Measurements from ENCODE around the gene MRAP. TPM values are rescaled to one million over a fixed set of nuclear protein-coding genes. Genes with fewer than 3 reads are reported as not detected.

Gene MRAP
- total RNA-seq, 1 experiment from 2014 or later: not detected

- Histone ChIP-seq H3K4me3 (ENCODE audit: low read depth, low read length, poor library complexity, severe bottlenecking) (no peak overlapping the region), H3K27me3 (replicated peaks; ENCODE audit: insufficient read depth, low read depth, low read length, poor library complexity) (no peaks in the 10 kb centered on the region), H3K27ac (ENCODE audit: low read depth, low read length, poor library complexity, severe bottlenecking) (no peak overlapping the region), H3K9me3 (ENCODE audit: low read depth, low read length, poor library complexity, severe bottlenecking) (no peaks in the 10 kb centered on the region), H3K4me1 (ENCODE audit: insufficient read depth, low read length, poor library complexity, severe bottlenecking) (no peaks in the 10 kb centered on the region), H3K36me3 (ENCODE audit: insufficient read depth, low read length, poor library complexity, severe bottlenecking) (peaks cover 84% of the 10 kb centered on the region)
- BruUV-seq (replicated peaks): no TSS peak
- ChIA-PET CTCF (no interaction called here), POLR2A (ENCODE audit: low non-redundant PET) (no interaction called here)
- intact Hi-C loops (cut with micrococcal nuclease; ENCODE audit: unreplicated experiment): no loop called here
- TF ChIP-seq CTCF (conservative IDR thresholded peaks at IDR 0.05; ENCODE audit: low read depth, low read length) (no peak), EZH2 (IDR thresholded peaks at IDR 0.05; ENCODE audit: borderline replicate concordance, low read depth, low read length, poor library complexity, severe bottlenecking) (no peak)
- DNase-seq (ENCODE audit: low spot score): no peak
Observed at GRCh38 chr21:32333953-32334673, 35.5 kb downstream of the MRAP start.

- intact Hi-C loops (cut with micrococcal nuclease; ENCODE audit: unreplicated experiment): no loop called here
- no peaks in the 10 kb centered on the region for H3K4me1 ChIP-seq (ENCODE audit: insufficient read depth, low read length, poor library complexity, severe bottlenecking)
- no TSS peak for BruUV-seq (replicated peaks)
- no peak overlapping the region for H3K27ac ChIP-seq (ENCODE audit: low read depth, low read length, poor library complexity, severe bottlenecking)
- no peak overlapping the region for H3K4me3 ChIP-seq (ENCODE audit: low read depth, low read length, poor library complexity, severe bottlenecking)
- ChIA-PET POLR2A (ENCODE audit: low non-redundant PET) (no interaction called here), CTCF (interaction anchor here (0.6 kb wide), 1 partner anchor 51 kb away, joined by 6 read pairs; no protein-coding TSS in a partner anchor)
- DNase-seq (ENCODE audit: low spot score): no peak
- TF ChIP-seq CTCF (conservative IDR thresholded peaks at IDR 0.05; ENCODE audit: low read depth, low read length) (no peak), EZH2 (IDR thresholded peaks at IDR 0.05; ENCODE audit: borderline replicate concordance, low read depth, low read length, poor library complexity, severe bottlenecking) (no peak)
- no peaks in the 10 kb centered on the region for H3K9me3 ChIP-seq (ENCODE audit: low read depth, low read length, poor library complexity, severe bottlenecking)
- no peaks in the 10 kb centered on the region for H3K27me3 ChIP-seq (replicated peaks; ENCODE audit: insufficient read depth, low read depth, low read length, poor library complexity)
- H3K36me3 ChIP-seq (ENCODE audit: insufficient read depth, low read length, poor library complexity, severe bottlenecking): peaks cover 82% of the 10 kb centered on the region
Observed at GRCh38 chr21:32334980-32335531, 36.4 kb downstream of the MRAP start.

- H3K27ac ChIP-seq (ENCODE audit: low read depth, low read length, poor library complexity, severe bottlenecking): no peak overlapping the region
- H3K4me1 ChIP-seq (ENCODE audit: insufficient read depth, low read length, poor library complexity, severe bottlenecking): no peaks in the 10 kb centered on the region
- no peaks in the 10 kb centered on the region for H3K9me3 ChIP-seq (ENCODE audit: low read depth, low read length, poor library complexity, severe bottlenecking)
- ChIA-PET POLR2A (ENCODE audit: low non-redundant PET) (no interaction called here), CTCF (no interaction called here)
- H3K4me3 ChIP-seq (ENCODE audit: low read depth, low read length, poor library complexity, severe bottlenecking): no peak overlapping the region
- DNase-seq (ENCODE audit: low spot score): no peak
- intact Hi-C loops (cut with micrococcal nuclease; ENCODE audit: unreplicated experiment): no loop called here
- no TSS peak for BruUV-seq (replicated peaks)
- H3K27me3 ChIP-seq (replicated peaks; ENCODE audit: insufficient read depth, low read depth, low read length, poor library complexity): no peaks in the 10 kb centered on the region
- TF ChIP-seq EZH2 (IDR thresholded peaks at IDR 0.05; ENCODE audit: borderline replicate concordance, low read depth, low read length, poor library complexity, severe bottlenecking) (no peak), CTCF (conservative IDR thresholded peaks at IDR 0.05; ENCODE audit: low read depth, low read length) (no peak)
- H3K36me3 ChIP-seq (ENCODE audit: insufficient read depth, low read length, poor library complexity, severe bottlenecking): peaks cover 81% of the 10 kb centered on the region
Observed at GRCh38 chr21:32335601-32336575, 37.2 kb downstream of the MRAP start.

Measured in A673 (cell line).